ENCODE data around the gene PIK3CB. TPM values are rescaled to one million over a fixed set of nuclear protein-coding genes. Genes with fewer than 3 reads are reported as not detected.

PIK3CB gene
- polyA plus RNA-seq, 1 of the 3 experiments (the other 2 are of a cell fraction) = 6.8 TPM

- ChIA-PET CTCF (interaction anchor here (2.0 kb wide), 1 partner anchor 43 kb away, joined by 8 read pairs; no protein-coding TSS in a partner anchor), POLR2A (no interaction called here)
Measured at GRCh38 chr3:138872632-138873031, 37.9 kb upstream of the PIK3CB start.

GRCh38 chr3:138867996-138868395, 33.3 kb upstream of the PIK3CB start:
- no peak overlapping the region for H3K27ac ChIP-seq (ENCODE audit: low read depth in 2 of 2, low read length in 1 of 2)
- no peak for DNase-seq
- no peaks in the 10 kb centered on the region for H3K79me2 ChIP-seq (ENCODE audit: insufficient read depth)
- H3K9me3 ChIP-seq = no peaks in the 10 kb centered on the region
- CTCF ChIA-PET = no interaction called here
- H3K4me2 ChIP-seq = no peak overlapping the region
- no peaks in the 10 kb centered on the region for H3F3A ChIP-seq (replicated peaks; ENCODE audit: insufficient read depth)
- H3K4me1 ChIP-seq (ENCODE audit: control insufficient read depth in 1 of 2, insufficient read depth in 2 of 2, low read depth in 1 of 2, low read length in 1 of 2) = peaks cover 0 to 6% of the 10 kb centered on the region in 2 experiments; a peak in 1 of 4 replicates
- no peaks in the 10 kb centered on the region for H3K27me3 ChIP-seq (ENCODE audit: insufficient read depth)
- no peak overlapping the region for H3K4me3 ChIP-seq (ENCODE audit: low read depth in 2 of 2, low read length in 1 of 2)
- H3K9me2 ChIP-seq = no peaks in the 10 kb centered on the region
- H3K36me3 ChIP-seq (replicated peaks in 1 of 2; ENCODE audit: control insufficient read depth in 1 of 2, insufficient read depth in 2 of 2, low read length in 1 of 2) = no peaks in the 10 kb centered on the region
- no peak for TF ChIP-seq GATA2 (CRISPR knock-in tag; IDR thresholded peaks at IDR 0.05)
- no peak for TF ChIP-seq CHD2 (IDR thresholded peaks at IDR 0.05; ENCODE audit: low read length, partially characterized antibody)
- no peak for TF ChIP-seq TEAD4 (IDR thresholded peaks at IDR 0.05; ENCODE audit: borderline replicate concordance, insufficient read depth)
- no peak for TF ChIP-seq MXI1 (IDR thresholded peaks at IDR 0.05; ENCODE audit: low read depth, low read length)
- no peak for TF ChIP-seq ZBTB33 (IDR thresholded peaks at IDR 0.05; ENCODE audit: borderline replicate concordance, low read depth)
- TF ChIP-seq MEF2A (IDR thresholded peaks at IDR 0.05; ENCODE audit: borderline replicate concordance, low read depth) = no peak
- no peak for TF ChIP-seq NFIC (IDR thresholded peaks at IDR 0.05; ENCODE audit: borderline replicate concordance)
- no peak for TF ChIP-seq EP300 (IDR thresholded peaks at IDR 0.05; ENCODE audit: borderline replicate concordance in 1 of 2, low read depth in 1 of 2, low read length in 1 of 2)
- no peak for TF ChIP-seq YY1 (IDR thresholded peaks at IDR 0.05; ENCODE audit: low read depth)
- no peak for TF ChIP-seq GABPA (IDR thresholded peaks at IDR 0.05; ENCODE audit: low read depth)
- TF ChIP-seq ELF1 (IDR thresholded peaks at IDR 0.05) = no peak
- no peak for TF ChIP-seq FOXJ3 (CRISPR knock-in tag; IDR thresholded peaks at IDR 0.05)
- no peak for TF ChIP-seq SIN3A (IDR thresholded peaks at IDR 0.05; ENCODE audit: borderline replicate concordance, low read depth, low read length)
- TF ChIP-seq SMC3 (IDR thresholded peaks at IDR 0.05; ENCODE audit: low read depth, low read length) = no peak
- no peak for TF ChIP-seq TCF12 (IDR thresholded peaks at IDR 0.05)
- TF ChIP-seq RFX5 (IDR thresholded peaks at IDR 0.05; ENCODE audit: low read length) = no peak
- WGBS (ENCODE audit: low lambda C conversion rate) = 0% methylated on average over 1 of the region's 1 CpG
- no peak overlapping the region for H2AFZ ChIP-seq (ENCODE audit: low read depth)
- H3K9ac ChIP-seq = no peak overlapping the region
- POLR2A ChIA-PET = no interaction called here
- H4K20me1 ChIP-seq (ENCODE audit: insufficient read depth) = no peaks in the 10 kb centered on the region

More at GRCh38 chr3:138872632-138873031, 37.9 kb upstream of the PIK3CB start:
- 64% methylated on average over 4 of the region's 4 CpGs for WGBS (ENCODE audit: low lambda C conversion rate)
- no peak overlapping the region for H3K4me3 ChIP-seq (ENCODE audit: low read depth in 2 of 2, low read length in 1 of 2)
- no peaks in the 10 kb centered on the region for H3K79me2 ChIP-seq (ENCODE audit: insufficient read depth)
- H2AFZ ChIP-seq (ENCODE audit: low read depth) = no peak overlapping the region
- DNase-seq = no peak
- no peaks in the 10 kb centered on the region for H3K36me3 ChIP-seq (replicated peaks in 1 of 2; ENCODE audit: control insufficient read depth in 1 of 2, insufficient read depth in 2 of 2, low read length in 1 of 2)
- H3K27ac ChIP-seq (ENCODE audit: low read depth in 2 of 2, low read length in 1 of 2) = no peak overlapping the region
- no peaks in the 10 kb centered on the region for H4K20me1 ChIP-seq (ENCODE audit: insufficient read depth)
- H3K9ac ChIP-seq = no peak overlapping the region
- no peaks in the 10 kb centered on the region for H3K4me1 ChIP-seq (ENCODE audit: control insufficient read depth in 1 of 2, insufficient read depth in 2 of 2, low read depth in 1 of 2, low read length in 1 of 2)
- H3K9me2 ChIP-seq = no peaks in the 10 kb centered on the region
- H3F3A ChIP-seq (replicated peaks; ENCODE audit: insufficient read depth) = no peaks in the 10 kb centered on the region
- H3K27me3 ChIP-seq (ENCODE audit: insufficient read depth) = no peaks in the 10 kb centered on the region
- H3K9me3 ChIP-seq = no peaks in the 10 kb centered on the region
- TF ChIP-seq TEAD4 (IDR thresholded peaks at IDR 0.05; ENCODE audit: borderline replicate concordance, insufficient read depth) (no peak), RCOR1 (IDR thresholded peaks at IDR 0.05; ENCODE audit: low read length) (no peak), RFX5 (IDR thresholded peaks at IDR 0.05; ENCODE audit: low read length) (no peak), EP300 (IDR thresholded peaks at IDR 0.05; ENCODE audit: borderline replicate concordance in 1 of 2, low read depth in 1 of 2, low read length in 1 of 2) (no peak), MEF2A (IDR thresholded peaks at IDR 0.05; ENCODE audit: borderline replicate concordance, low read depth) (no peak), FOSL2 (IDR thresholded peaks at IDR 0.05; ENCODE audit: borderline replicate concordance, low read depth) (no peak), YY1 (IDR thresholded peaks at IDR 0.05; ENCODE audit: low read depth) (no peak), ELF1 (IDR thresholded peaks at IDR 0.05) (no peak), USF1 (IDR thresholded peaks at IDR 0.05; ENCODE audit: borderline replicate concordance, low read depth) (no peak), MAX (IDR thresholded peaks at IDR 0.05; ENCODE audit: low read depth) (no peak), EZH2phosphoT487 (IDR thresholded peaks at IDR 0.05; ENCODE audit: borderline replicate concordance, low read depth) (no peak), PBX3 (IDR thresholded peaks at IDR 0.05) (no peak)
- H3K4me2 ChIP-seq = no peak overlapping the region
